HG02759 (cell line): ENCODE results near the gene ZDHHC11B.

Source experiments
- ATAC-seq: cut with Tn5 transposase; IDR thresholded peaks from one replicate; pipeline ENCODE4 v1.9.1; 2021; ENCODE audit warnings: mild to moderate bottlenecking, moderate library complexity; ENCODE audit not compliant: unreplicated experiment

Gene ZDHHC11B

DNA sequence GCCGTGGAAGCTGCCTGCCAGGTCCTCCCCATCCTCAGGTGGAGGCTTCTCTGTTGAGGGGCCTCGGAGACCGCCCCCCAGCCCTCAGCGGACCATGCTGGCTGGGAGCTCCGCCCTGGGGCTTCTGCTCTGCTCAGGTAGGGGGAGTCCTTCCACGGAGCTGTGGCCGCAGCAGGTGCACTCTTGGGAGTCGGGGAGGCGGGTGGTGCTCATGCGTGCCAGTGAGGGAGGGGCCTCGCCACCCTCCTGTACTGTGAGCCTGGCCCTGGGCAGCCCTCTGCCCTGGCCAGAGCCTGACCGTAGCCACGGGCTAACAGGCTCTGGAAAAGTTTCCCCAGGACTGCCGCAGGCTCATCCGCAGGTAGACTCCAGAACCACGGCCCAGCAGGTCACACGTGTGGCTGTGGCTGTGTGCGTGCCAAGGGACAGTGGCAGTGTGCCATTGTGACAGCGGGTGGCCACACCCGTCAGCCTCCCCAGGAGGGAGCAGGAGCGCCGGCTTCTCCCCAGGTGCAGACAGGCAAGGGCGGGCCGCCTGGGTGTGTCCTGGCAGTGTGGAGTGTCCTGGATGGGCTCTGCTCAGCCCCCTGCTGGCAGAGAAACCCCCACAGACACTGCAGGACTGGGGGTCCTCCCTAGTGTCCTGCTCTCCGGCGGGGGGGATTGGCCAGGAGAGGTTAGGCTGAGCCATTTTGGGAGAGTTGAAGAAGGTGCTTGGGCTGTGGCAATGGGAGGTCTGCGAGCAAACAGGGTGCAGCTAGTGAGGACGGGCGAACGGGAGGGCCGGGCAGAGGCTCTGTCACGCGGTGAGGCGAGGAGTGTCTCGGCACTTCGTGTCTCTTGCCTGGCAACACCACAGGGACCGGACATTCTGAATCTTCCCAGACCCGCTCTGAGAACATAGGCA, 120.8 kb downstream of the ZDHHC11B start:
- no peak for ATAC-seq

DNA sequence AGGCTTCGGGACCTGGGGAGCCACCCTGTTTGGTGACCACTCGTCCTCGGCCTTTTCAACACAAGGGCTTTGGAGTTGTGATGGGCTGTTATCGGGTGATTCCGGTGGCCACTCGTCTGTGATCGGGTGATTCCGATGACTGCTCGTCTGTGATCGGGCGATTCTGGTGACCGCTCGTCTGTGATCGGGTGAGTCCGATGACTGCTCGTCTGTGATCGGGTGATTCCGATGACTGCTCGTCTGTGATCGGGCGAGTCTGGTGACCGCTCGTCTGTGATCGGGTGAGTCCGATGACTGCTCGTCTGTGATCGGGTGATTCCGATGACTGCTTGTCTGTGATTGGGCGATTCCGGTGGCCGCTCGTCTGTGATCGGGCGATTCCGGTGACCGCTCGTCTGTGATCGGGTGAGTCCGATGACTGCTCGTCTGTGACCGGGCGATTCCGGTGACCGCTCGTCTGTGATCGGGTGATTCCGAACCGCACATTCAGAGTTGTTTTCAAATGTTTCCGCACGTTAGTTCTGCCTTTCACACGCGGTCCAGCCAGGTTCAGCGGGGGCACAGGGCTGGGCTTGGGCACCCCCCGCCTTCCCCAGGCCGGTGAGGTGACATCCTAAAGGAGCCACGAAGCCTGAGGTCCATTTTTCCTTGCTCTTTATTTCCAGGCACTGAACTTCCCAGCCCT, 121.6 kb downstream of the ZDHHC11B start:
- no peak for ATAC-seq

DNA sequence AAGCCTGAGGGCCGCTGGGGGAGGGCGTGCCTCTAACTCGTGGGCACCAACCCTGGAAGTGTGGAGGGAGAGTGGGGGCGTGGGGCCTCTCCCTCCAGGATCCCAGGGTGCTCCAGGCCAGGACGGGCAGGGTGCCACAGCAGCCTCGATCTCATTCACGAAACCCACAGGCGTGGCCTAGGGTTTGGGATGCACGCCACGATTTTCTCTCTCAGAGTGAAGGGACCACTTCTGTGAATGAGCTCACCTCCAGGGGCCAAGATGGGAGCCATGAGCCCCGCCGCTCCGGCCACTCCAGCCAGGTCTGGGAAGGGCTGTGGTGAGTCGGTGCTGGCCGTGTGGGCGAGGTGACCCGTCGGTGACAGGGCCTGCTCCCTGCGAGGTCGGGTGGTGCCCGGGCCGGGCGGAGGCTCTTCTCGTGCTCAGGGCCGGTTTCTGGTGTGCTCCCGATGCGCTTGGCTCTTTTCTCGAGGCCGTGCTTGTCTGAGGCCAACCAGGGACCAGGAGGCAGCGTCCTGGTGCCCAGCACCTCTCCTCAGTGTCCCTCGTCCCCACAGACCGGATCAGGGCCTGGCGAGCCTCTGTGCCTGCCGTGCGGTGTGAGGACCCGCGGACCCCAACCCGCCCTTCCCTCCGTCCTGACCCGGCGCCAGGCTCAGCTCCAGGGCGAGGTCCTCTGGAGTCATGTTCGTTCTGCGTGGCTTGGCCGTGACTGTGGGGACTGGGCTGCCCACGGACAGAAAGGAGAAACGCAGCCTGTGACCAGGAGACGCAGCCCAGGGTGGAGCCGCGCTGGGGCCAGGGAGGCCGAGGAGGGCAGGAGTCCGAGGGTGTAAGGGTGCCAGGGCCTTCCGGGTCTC, 122.4 kb downstream of the ZDHHC11B start:
- no peak for ATAC-seq

DNA sequence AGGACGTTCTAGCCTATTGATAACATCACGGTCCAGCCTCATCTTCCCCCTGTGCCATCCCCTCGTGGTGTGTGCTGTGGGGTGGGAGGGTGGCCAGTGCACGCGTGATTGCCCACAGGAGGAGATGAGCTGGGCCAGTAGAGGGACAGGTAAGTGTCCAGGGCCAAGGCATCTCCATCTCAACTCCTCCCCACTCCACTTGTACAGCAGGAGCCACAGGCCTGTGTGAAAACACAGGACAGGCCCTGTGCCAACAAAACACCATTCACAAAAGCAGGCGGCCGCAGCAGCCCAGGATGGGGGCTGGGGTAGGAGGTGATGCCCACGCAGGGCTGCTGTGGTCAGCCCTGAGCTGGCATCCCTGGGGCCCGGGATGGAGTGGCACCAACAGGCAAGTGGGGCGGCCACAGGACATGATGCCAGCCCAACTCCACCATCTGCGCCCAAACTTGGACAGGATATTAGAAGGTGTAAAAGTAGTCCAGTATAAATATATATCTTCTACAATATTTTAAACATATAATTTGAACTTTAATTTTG, 124.0 kb downstream of the ZDHHC11B start:
- ATAC-seq = no peak
